ENCODE data around the gene VIPR2.
"Not testable (repeated sequence)": the region's sequence is repeated elsewhere in the genome, so short reads cannot be mapped to it uniquely, and the experiment has no call there.

VIPR2 gene

DNA sequence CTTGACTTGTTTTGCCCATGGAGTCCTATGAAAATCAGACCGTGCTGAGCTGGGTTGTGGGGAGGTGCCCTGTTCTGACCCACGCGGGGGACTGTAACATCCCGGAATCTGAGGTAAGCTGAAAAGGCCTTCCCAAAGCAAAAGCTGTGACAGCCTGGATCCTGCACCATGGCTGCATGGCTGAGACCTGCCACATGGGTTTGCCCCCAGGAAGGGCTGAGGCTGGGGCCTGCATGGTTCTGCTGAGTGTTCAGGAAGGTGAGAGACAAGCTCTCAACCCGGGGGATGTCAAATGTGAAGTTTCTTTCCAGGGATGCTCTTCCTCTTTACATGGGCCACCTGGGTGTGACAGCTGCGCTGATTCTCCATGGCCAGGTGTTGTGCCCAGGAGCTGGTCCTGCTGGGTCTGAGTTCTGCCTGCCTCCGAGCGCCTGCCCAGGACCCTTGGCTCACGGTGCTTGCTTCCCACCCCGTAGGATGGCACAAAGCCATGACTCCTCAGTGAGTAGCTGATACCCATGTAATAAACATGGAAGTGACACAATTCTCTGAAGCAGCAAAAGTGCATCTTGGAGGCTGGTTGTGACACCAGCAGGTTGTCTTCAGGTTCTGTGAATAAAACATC lies 58.3 kb downstream of the VIPR2 start:
- no peak for DNase-seq

DNA sequence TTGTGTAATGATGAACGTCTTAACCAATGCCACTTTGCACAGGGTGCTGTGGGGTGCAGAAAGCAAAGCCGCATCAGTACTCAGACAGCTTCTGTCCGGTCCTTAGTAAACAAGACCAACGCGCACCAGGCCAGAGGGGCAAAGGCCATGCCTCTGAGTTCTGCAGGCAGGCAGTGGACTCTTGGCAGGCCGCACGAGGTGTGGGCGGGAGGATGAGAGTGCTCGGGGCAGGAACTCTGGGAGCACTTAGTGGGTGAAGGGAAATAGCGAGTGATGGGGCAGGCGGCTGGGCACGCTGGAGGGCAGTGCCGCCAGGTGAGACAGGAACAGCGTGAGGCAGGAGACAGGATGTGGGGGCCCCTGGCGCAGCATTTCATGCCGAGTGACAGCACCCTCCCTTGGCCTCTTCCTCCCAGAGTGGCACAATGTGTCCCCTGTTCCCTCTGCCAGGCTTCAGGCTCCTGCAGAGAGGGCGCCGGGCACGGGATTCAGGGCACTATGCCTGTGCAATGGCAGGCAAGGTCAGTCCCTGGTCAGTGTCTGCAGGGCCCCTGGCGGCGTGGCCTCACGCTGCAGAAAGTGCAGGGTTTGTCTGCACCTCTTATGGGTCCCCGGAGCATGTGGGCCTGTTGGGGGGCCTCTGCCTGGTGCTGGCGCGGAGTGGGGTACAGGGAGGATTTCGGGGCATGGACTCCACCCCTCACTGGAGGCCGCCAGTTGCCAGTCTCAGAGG lies 60.4 kb downstream of the VIPR2 start:
- DNase-seq = no peak

DNA sequence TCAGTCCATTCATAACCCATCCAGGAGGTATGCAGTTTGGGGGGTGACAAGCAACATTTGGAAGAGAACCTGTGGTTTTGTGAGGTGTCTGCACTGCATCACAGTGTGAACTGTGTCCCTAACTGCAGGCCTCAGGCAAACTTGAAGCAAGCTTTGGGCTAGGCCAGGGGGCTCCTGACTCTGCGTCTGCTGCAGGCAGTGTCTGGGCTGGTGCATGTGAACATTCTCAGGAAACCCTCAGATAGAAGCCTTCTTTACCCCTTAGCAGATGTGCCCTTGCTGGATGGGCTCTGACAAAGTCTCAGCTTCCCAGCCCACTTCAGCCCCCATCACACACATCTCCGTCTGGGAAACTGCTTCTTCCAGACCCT lies 61.0 kb downstream of the VIPR2 start:
- DNase-seq = no peak

DNA sequence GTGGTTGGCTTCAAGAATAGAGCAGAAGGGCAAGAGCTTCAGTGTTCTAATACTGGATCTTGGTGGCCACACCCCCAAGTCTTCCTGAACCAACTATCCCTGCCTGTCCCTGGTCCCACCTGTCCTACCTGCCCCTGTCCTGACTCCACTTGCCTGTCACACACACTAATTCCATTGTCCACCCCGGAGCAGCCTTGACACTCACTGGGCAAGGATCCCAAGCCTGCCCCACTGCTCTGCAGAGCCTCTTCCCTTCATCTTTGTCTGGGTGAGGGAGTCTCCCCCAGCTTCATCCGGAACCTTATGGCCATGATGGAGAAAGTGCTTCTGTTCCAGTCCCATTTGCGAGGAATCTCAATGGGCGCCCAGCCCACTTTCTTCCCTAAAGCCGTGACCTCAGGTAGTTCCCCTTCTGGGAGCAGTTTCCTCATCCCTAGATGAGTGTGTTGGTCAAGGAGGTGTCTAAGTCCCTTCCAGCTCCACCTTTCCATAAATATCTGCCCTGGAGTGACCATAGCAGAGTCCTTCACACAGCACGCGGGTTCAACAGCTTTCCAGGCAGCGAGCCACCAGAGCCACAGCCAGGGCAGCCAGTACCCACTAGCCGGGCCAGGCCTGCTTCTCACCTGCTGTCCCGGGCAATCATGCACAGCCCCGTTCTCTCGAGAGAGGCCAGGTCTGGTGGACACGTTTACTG lies 61.5 kb downstream of the VIPR2 start:
- DNase-seq = no peak

DNA sequence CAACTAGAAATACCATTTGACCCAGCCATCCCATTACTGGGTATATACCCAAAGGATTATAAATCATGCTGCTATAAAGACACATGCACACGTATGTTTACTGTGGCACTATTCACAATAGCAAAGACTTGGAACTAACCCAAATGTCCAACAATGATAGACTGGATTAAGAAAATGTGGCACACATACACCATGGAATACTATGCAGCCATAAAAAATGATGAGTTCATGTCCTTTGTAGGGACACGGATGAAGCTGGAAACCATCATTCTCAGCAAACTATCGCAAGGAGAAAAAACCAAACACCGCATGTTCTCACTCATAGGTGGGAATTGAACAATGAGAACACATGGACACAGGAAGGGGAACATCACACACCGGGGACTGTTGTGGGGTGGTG lies 62.6 kb downstream of the VIPR2 start:
- DNase-seq = not testable (repeated sequence)

DNA sequence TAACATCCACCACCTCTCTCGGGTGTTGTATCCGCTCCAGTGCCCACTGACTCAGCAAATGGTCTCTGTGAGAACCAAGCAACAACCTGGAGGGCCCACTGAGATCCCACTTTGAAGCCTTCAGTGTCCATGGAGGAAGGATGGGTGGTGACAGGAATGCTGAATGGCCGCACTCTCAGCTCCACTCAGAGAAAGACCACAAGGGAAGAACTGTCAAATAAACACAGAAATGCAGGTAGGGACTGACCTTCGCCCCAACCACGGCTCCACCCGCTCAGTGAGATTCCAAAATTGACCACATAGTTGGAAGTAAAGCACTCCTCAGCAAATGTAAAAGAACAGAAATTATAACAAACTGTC lies 65.8 kb downstream of the VIPR2 start:
- no peak for DNase-seq

DNA sequence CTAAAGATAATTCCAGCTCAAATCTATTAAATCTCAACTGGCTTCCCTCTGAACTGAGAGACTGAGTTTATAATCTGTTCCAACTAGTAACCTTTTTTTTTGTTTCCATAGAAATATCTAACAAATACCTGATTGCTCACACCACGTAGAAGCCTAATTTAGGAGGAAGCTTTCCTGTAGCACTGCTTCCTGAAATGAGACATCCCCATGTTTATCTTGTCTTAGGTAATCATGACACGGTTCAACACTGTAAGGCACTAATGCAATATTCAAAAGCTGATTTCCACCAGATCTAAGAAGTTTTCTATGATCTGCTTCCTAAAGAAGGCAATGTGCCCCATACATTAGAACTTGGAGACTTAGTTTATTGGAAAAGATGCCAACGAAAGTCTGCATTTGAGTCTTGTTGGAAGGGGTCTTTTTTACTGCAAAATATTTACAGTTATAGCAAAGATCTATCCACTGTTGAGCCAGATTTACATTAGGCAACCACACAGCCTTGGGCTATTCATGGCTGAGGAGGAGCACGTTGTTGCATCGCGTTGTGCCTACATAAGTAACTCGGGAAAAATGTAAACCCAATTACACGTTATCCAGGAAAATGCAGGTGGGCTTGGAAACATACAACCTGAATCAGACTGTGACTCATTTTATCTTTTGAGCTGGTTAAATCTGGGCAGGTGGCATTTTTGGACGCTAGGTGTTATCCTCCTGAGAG lies 66.3 kb downstream of the VIPR2 start:
- DNase-seq = no peak

DNA sequence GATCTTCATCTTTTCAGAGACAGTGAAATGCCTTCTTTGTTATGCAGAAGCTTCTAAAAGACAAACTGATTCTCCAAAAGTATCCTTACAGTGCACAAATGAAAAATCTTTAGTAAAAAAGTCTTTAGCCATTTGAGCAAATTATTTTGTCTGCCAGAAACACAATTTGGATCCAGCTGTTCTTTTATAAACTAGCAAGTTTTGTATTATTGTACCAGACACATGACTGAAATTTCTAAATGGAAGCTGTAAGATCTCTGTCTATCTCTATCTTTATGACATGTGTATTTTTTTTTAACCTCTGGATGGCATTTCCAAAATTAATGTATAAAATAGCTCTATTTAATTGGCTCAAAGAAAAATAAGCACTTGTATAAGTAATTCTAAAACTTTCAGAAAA lies 68.3 kb downstream of the VIPR2 start:
- DNase-seq = no peak

DNA sequence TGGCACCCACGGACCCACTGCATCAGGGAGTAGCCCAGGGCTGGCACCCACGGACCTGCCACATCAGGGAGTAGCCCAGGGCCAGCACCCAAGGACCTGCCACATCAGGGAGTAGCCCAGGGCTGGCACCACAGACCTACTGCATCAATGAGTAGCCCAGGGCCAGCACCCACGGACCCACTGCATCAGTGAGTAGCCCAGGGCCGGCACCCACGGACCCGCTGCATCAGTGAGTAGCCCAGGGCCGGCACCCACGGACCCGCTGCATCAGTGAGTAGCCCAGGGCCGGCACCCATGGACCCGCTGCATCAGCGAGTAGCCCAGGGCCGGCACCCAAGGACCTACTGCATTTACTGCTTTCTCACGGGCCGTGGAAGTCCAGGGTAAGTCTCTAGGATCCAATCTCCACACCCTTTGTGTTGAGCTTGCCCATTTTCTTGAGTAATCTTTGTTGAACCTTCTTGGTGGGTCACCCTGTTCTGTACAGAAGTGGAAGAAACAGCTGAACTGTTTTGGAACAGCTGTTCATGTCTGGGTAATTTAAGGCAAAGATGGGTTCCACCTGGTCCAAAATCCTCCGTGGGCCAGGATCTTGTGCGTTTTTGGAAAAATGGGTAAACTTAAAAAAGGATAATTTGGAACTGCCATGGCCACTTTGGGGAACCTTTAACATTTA lies 69.0 kb downstream of the VIPR2 start:
- no peak for DNase-seq

DNA sequence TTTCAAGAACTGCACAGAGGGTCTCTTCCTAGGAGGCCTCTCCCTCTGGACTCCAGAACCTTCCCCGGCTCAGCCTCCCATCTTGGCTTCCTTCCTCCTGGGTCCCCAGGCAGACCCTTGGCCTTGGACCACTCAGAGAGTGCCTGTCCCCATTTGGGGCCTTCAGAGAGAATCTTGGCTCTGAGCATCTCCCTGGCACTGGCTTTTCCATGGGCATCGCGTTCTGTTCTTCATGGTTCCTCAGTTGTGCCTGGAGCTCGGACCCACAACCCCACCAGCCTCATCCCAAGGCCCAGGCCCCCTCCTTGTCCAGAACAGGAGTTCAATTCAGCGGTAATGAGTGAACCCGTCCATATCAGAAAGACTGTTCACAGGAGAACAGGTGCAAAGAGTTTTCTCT lies 73.4 kb downstream of the VIPR2 start:
- no peak for DNase-seq

DNA sequence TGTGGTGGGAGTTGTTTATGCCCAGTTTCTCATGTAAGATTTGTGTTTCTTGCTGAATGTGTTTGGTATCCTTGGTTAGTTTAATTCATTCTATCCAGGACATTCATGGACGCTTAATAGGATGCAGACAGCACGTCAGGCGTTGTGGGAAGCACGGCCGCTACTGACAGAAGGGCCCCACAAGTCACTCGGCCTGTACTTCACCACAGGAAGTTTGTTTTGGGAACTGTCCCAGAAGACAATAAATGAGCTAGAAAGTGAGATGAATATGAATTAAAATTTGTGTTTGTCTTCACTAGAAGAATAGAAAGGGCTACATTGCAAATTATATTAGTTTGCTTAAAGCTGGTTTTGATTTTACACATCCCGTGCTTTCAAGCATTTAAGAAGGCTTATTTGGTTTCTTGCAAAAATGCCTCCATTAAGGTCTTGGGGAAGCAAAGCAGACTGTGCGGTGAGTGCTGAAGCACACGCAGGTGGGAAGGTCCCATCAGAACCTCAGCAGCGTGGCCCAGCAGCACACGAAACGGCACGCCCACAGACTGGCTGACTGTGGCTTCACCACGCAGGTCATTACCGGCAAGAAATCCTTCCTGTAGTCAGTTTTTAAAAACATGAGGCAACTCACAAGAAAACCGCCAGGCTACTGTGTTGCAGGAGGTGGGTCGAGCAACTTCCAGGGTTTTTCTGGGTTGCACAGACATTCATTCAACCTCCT lies 74.1 kb downstream of the VIPR2 start:
- peak; percentile 21 for DNase-seq

DNA sequence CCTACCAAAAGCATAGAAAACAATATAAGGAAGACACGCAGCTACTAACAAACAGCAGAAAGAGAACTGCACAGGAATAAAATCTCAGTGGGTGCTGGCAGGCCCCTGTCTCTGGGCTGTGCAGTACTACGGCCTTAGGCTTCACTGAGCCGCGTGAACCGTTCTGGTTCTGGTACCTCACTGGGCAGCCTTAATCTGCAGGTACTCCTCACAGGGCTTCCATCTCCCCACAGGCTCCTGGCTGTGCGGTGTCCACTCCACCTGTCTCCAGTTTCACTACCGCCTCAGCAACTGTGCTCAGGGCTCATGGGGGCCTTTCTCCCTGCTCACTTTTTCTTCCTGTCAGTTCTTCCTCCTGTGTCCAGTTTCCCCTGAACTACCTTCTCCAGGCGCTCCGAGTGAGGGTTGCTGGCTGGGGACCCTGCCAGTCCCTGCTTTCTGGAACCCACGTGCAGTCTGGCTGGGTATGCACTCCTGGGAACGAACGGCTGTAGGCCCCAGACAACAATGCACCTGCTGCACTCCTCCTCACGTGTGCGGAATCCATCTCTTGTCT lies 75.7 kb downstream of the VIPR2 start:
- DNase-seq = no peak

DNA sequence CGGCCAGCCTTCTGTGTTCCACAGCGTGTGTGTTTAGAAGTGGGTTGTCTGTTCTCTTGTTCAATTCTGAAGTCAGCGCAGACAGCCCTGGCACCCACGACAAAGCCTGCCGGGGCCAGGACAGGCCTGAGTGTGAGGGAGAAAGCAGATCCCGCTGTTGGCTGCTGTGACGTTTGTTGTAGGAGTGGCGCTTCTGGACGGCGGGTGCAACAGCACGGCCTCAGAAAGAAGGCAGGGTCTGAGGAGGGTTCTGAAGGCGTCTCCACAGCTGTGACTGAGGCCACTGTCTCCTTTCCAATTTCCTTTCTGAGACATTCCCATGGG lies 76.2 kb downstream of the VIPR2 start:
- no peak for DNase-seq

DNA sequence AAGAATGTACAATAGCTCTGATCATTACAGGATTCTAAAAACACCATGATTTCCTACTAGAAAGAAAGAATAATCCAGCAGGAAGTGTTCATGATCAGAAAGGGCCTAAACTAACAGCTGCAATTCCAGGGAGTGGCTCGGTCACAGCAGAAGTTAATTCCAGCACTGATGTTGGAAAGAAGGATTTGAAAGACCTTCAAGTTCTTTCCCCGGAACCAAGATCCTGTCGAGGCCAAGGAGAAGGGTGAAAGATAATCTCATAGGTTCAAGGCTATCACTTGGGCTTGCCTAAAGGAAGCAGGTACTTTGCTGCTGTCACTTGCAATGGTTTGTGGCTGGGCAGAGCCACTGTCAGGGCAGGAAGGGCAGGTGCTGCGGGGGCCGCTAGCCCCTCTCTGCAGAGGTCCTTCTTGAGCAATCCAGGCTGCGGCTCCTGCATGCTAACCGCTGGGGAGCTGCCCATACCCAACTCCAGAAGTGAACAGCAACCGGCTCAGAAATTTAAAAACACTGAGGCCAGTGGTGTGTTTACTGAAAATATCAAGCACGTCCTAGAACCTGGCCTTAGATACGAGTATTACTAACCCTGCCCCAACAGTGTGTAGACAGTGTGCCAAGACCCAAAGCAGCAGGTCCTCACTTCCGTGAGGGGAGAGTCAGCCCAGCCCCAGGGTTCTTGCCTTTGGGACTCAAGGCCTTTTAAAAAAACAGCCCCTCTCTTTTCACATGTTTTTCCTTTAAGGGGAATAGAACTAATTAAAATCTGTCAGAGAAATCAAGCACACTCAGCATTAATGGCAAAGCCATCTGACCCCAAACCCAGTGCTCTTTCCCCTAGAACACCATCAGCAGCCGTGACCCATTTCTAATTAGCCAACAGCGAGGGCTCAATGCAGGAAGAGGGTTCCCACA lies 76.8 kb downstream of the VIPR2 start:
- no peak for DNase-seq

DNA sequence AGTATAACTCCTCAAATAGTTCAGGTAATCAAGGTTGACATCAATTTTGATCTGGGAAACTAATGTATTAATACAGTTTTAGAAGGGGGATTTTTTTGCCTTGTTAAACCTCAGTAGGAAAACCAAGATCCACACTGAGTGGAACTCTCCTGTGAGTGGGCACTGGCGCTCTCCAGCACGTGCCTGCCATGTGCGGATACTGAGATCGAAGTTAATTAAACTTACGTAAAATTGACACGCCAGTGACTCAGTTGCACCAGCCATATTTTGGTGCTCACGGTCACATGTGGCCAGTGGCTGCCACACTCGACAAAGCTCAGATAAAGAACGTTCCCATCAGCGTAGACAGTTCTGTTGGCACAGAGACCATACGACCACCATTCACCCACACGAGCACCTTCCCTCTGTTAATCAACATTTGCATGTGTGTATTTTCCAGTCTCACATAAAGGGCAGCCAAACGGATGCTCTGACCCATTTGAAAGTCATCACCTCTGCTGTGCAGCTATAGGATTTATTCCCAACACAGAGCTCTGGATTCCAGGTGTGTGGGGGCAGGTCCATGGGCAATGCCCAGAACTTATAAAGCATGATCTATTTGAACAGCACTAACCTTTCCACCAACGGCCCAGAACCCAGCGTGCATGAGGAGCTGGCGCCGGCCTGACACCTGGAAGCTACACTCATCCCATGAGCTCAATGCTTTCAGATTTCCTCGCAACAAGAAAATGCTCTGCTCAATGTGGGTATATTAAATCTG lies 77.7 kb downstream of the VIPR2 start:
- no peak for DNase-seq

DNA sequence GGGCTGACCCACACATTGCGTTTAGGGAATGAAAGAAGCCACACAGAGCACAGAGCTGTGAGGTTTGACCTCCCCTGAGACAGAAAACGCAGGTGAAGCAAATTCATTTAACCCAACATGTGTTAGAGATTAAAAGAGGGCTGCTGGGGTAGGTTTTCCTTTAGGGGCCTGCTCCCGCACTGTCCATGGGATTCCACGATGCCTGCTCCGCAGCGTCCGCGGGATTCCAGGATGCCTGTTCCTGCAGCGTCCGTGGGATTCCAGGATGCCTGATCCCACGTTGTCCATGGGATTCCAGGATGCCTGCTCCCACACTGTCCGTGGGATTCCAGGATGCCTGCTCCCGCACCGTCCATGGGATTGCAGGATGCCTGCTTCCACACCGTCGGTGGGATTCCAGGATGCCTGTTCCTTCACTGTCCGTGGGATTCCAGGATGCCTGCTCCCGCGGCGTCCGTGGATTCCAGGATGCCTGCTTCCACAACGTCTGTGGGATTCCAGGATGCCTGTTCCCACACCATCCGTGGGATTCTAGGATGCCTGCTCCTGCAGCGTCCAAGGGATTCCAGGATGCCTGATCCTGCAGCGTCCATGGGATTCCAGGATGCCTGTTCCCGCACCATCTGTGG lies 78.7 kb downstream of the VIPR2 start:
- no peak for DNase-seq

DNA sequence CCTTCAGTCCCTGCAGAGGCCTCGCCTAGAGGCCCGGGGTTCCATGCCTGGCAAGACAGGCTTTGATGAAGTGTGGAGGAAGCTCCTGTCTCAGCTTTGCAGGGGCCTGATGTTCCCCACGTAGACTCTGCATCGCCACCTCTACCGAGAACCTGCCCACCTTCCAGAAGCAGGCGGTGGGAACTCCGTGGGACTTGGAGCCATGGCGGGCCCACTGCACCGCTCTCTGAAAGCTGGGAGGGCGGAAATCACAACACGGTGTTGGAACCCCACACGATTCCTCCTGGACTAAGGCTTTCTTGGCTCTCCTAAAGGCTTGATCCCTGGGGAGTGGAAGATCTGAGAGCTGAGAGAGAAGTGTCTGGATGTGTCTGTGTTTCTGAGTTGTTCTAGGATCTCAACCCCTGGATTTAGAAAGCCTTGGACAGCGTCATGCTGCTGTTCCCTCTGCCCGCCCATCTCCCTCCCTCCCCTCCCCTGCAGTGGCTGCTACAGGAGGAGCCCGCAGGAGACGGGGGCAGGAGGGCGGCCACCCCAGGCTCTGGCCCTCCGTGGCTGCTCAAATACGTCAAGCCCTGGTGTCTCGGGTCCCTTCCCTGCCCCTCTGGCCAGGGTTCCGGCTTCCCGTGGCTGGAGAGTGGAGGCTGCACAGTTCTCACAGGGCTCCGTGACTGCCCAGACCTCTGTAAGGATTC lies 79.7 kb downstream of the VIPR2 start:
- no peak for DNase-seq

DNA sequence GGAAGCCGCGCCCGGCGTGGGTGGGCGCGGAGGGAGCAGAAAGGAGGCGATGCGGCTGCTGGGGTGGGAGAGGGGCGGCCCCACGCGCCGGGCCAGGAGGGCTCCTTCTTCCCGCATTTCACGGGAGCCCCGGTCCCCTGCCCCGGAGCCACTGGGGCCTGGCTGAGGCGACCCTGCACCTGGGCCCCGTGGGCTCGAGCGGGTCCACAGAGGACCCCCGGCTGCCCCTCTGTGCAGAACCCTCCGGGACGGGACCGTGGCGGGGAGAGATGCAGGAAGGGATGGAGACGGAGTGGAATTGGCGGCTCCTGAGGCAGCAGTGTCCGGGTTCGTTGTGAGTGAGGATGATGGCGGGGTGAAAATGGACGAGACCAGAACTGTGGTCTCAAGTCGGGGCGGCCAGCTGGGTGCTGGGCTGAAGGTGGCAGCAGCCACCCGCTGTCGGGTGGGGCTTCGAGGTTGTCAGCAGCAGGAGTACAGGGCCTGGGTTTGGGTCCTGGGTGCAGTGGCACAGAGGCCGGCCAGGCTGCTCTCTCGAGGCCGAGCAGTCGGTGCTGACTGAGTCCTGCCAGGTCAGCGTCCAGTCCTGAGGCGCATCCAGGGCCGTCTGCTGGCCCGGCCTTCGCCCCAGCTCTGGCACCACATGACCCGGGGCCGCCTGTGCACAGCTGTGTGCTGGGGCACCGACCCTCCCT lies 80.4 kb downstream of the VIPR2 start:
- no peak for DNase-seq
